Raji (cell line): Measurements from ENCODE around the gene REPS2.

ENCODE experiments used
- POLR2A ChIP-seq: IDR thresholded peaks from 2 replicates; pipeline ENCODE4 v1.6.1; 2011; ENCODE audit warnings: low read depth, low read length, control low read depth; ENCODE audit not compliant: insufficient read depth

REPS2 gene

DNA sequence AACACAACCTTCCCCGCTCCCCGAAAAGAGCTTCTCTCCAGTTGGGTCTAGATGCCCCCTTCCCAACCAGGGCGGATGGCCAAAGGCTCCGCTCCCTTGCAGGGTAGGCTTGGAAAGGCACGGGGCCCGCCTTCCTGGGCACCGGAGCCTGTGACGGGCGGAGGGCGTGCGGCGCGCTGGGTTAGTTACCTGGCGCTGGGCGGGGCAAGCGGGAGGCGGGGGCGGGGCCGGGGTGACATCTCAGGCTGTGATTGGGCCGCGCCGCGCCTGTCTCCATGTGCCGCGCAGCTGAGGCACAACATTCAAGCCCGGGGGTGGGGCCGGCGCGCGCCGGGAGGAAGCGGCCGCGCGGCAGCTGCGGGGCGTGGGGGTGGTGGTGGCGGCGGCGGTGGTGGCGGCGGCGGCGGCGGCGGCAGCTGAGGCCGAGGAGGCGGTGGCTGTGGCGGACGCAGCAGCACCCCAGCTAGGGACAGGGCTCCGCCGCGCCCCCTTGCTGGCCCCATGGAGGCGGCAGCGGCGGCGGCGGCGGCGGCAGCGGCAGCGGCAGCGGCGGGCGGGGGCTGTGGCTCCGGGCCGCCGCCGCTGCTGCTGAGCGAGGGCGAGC, at the start of gene REPS2:
Gene REPS2, plus strand, starts transcription at position 298 of the 604 bp plus-strand sequence. Its CDS starts 204 bp downstream, at position 502.
- TF ChIP-seq POLR2A: no peak

DNA sequence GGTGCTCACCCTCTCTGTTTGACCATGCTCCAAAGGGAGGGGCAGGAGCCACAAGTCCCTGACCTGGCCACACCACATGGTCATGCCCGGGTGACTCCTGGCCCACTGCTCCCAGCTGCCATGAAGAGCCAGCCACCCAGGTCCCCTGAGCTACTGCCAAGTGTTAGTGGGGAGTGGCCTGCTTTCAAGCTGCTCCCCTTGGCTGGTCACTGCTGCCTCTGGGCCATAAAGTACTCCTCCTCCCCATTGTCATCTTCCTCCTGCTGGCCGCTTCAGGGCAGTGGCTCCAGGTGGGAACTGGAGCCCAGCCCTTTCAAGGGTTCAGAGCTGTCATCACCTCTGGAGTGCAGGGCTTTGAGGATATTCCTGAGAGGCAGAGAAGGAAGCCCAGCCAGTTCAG, 49.0 kb upstream of the REPS2 start:
- TF ChIP-seq POLR2A: no peak

DNA sequence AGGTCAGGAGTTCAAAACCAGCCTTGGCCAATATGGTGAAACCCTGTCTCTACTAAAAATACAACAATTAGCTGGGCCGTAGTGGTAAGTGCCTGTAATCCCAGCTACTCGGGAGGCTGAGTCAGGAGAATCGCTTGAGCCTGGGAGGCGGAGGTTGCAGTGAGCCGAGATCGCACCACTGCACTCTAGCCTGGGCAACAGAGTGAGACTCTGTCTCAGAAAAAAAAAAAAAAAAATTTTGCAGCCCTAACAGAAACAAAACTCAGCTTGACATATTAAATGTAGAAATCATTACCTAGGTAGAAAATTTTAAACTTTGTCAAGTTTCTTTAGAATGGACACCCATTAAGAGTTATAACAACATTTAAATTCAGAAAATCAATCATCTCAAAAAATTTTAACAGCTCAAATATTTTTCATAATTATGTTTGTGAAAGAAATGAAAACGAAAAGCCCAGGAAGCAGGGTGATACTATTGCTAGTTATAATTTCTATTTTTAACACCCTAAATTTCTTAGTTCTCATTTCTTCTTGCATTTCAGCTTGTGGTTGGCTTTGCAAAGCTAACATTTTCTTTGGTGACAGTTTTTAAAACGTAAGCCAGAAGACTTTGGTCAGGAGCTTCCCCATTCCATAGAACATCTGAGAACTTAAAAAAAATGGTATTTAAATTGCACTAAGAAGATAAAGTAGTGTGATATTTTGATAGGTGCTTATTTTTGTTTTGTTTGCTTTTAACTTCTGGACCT, 43.0 kb upstream of the REPS2 start:
- no peak for TF ChIP-seq POLR2A

DNA sequence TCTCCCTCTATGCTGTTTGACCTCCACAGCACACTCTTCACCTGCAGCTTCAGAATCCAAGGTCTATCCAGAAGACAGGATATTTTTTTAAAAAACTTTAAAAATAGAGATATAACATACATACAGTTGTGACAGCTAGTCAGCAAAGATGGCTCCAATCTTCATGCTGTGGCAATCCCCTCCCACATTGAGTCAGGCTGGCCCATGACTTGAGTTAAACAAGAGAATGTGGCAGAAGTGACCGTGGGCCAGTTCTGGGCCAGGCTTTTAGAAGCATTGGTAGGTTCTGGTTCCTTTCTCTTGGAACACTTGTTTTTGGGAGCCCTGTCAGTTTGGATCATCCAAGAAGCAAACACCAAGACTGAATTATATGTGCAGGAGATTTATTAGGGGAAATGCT, 36.1 kb upstream of the REPS2 start:
- no peak for TF ChIP-seq POLR2A

DNA sequence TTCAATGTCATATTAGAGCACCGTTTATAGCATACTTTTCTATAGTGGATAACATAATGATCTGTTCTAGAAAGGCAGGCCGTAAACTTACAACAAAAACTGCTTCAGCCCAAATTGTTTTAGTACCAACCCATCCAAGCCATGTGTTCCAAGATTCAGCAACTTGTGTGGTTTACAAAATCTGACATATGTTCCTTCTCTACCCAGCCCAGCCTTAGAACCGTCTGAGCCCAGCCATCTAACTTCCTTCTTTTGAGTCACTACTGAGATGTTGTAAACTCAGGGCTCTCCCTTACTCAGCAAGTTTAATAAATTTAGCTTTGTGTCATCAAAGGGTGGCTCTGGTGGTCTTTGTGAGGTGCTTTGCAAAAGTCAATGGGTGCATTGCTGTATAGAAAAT, 32.4 kb upstream of the REPS2 start:
- no peak for TF ChIP-seq POLR2A

DNA sequence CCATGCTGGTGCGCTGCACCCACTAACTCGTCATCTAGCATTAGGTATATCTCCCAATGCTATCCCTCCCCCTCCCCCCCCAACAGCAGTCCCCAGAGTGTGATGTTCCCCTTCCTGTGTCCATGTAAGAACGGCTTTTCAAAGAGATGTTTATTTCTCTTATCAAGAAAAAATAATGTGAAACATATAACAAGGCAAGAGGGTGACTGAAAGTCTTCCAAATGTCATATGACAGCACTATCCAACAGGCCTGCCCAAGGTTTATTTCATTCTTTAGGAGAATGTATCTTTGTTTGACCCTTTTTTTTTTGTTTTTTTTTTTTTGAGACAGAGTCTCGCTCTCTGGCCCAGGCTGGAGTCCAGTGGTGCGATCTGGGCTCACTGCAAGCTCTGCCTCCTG, 29.9 kb upstream of the REPS2 start:
- no peak for TF ChIP-seq POLR2A

DNA sequence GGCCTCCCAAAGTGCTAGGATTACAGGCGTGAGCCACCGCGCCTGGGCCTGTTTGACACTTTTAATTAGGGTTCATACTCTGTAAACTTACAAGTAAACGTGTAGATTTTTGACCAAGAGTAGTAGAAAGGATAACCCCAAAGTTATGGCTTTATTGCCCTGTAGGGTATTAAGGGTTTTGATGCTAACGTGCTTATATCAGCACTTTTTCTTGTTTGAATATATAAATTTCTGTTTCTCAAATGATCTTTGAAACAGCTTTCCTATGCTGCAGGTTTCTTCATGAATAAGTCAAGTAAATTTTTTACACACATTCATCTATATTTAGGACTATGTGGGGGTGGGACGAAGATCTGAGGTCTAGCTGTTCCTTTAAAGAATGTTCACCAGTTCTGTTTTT, 29.3 kb upstream of the REPS2 start:
- no peak for TF ChIP-seq POLR2A

DNA sequence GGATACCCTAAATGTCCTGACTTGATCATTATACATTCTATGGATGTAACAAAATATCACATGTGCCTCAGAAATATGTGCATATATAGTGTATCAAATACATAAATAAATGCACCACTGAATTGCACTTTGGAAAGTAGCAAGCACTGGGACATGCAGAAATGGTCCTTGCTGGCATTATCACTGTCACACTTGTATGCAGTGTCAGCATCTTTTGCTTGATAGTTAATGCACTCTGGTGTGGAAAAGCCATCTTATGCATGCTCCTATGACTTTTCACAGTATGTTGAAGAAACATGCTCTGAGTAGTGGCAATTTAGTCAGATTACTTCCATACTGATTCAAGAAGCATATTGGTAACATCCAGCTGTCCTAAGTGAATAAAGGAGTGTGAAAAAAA, 27.5 kb upstream of the REPS2 start:
- no peak for TF ChIP-seq POLR2A

DNA sequence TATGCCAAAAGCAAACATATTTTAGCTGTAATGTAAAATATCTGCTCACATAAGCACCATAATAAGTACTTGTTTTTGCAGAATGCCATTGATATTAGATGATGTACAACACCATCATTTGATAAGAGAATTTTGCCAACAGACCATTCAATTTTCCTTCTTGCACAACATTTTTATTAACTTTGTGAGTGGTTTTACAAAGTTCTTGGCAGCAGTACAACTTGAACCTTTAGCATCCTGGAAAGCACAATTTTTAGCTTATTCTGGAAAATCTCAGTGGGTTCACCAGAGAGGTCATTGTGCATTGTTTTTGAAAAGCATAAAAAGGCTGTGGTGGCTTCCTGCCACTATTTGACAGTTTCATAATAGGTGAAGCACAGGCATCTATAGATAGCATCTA, 26.4 kb upstream of the REPS2 start:
- TF ChIP-seq POLR2A: no peak

DNA sequence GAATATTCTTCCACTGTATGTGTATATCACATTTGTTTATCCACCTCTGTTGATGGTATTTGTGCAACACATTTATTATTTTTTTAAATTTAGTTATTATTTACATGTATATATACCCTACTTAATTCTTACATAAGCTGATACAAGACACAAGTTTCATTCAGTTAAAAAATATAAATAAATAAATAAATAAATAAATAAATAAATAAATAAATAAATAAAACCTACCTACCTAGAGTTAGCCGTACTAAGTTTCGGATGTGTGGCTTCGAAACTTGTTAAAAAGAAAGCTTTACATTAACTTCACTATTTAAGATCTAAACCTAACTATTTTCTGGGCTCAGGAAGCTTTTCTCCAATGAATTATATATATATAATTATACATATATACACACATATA, 23.3 kb upstream of the REPS2 start:
- TF ChIP-seq POLR2A: no peak

DNA sequence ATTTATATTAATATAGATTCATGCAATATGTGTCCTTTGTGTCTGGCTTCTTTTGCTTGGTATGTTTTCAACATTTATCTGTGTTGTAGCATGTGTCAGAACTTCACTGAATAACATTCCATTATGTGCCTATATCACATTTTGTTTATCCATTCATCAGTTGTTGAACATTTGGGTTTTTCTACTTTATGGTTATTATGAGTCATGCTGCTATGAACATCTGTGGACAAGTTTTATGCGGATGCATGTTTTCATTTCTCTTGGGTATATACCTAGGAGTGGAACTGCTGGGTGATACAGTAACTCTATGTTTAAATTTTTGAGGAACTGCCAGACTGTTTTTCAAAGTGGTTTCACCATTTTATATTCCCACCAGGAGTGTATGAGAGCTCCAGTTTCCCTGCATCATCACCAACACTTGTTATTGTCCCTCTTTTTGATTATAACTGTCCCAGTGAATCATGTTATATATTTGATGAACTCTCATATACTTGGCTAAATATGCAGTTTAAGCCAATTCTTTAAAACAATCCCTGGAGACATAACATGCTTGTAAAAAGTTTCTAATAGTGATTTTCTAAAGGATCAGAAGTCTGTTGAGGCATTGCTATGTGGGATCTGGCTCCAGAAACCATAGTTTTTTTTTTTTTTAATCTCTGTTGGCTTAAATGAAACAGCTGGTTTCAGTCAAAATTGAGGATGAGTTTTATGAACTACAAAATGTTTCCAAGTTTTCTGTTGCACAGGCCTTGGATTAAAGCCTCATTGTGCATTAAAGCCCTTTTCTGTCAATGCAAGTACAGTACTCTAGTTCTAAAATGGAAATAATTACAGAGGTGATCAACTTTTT, 21.6 kb upstream of the REPS2 start:
- TF ChIP-seq POLR2A: no peak

DNA sequence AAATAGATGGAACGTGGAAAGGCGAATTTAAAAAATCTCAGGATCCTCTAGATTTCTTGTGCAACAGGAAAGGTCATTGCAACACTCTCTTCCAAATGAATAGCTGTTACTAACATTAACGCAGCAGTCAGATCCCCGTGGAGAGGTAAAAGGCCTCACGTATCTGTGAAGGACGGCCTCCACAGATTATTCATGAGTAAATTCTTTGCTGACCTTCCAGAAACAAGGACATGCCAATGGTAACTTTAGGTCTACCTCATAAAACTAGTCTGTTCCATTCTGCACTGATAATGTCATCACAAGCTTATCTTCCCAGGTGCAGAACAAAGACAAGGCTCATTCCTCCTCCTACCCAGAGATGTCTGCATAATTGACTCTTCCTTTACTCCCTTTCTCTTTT, 16.1 kb upstream of the REPS2 start:
- no peak for TF ChIP-seq POLR2A

DNA sequence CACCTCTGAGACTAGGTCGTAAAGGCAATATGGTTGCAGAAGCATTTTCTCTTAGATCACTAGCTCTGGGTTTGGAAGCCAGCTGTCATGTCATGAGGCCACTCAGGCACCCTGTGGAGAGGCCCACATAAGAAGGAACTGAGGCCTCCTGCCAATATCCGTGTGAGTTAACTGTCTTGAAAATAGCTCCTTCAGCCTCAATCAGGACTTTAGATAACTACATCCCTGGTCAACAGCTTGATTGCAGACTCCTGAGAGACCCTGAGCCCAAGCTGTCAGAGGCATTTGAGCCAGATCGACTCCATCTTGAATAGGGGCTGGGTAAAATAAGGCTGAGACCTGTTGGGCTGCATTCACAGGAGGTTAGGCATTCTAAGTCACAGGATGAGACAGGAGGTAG, 15.1 kb upstream of the REPS2 start:
- TF ChIP-seq POLR2A: no peak

DNA sequence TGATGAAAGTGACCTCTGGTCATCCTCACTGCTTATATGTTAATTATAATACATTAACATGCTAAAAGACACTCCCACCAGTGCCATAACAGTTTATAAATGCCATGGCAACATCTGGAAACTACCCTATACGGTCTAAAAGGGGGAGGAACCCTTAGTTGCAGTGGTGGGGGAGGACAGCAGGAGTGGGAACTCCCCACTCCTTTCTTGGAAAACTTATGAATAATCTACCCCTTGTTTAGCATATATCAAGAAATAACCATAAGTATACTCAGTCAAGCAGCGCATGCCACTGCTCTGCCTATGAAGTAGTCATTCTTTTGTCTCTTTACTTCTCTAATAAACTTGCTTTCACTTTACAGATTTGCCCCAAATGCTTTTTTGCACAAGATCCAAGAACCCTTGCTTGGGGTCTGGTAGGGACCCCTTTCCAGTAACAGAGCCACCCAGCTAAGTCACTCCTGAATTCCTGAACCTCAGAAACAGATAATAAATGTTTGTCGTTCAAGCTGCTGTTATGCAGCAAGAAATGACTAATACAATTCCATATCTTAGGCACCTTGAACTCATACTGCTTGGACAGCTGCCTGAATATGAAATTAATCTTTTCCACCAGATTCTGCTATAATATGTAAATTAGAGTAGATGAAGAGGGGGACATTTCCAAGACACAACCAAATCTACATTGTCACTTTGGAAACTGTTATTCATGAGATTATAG, 14.4 kb upstream of the REPS2 start:
- no peak for TF ChIP-seq POLR2A

DNA sequence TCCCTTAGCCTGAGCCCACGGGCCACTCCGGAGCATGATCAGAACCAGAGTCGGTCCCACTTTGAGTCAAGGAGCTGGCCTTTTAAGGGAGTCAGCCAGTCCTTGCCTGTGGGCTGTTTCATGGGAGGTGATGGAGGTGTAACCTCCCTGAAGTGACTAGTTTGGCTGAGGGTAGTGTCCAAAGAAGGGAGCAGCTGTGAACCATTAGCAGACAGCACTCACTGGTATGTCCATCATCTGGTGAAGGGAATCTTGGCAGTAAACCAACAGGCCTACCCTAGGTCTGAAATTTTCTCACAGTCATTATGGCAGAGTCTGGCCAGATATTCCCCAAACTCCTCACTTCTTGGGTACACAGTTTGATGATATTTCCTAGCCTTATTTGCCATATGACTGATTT, 12.3 kb upstream of the REPS2 start:
- TF ChIP-seq POLR2A: no peak
